K562 (cell line): ENCODE data around the gene UBXN1. TPM values are rescaled to one million over a fixed set of nuclear protein-coding genes. Genes with fewer than 3 reads are reported as not detected.

Experiments
- DACH1 ChIP-seq: fragments of 450-650 bp; IDR thresholded peaks from 2 replicates; pipeline ENCODE4 v1.6.1; 2018; ENCODE audit not compliant: partially characterized antibody
- GTF2E2 ChIP-seq: fragments of 200-800 bp; sonication (Bioruptor generic); IDR thresholded peaks from 2 replicates; pipeline ENCODE4 v1.6.1; 2016; ENCODE audit warnings: missing genetic modification characterization, missing compliant biosample characterization
- HCFC1 ChIP-seq: IDR thresholded peaks from 2 replicates; pipeline ENCODE4 v1.6.1; 2012; ENCODE audit warnings: low read depth, low read length, improper control_type of control experiment
- POLR2A ChIP-seq: fragments of 450-650 bp; conservative IDR thresholded peaks from 2 replicates; pipeline ENCODE4 v1.6.1; 2016
- POLR2H ChIP-seq: IDR thresholded peaks from 2 replicates; pipeline ENCODE4 v1.6.1; 2016; ENCODE audit warnings: missing genetic modification characterization, low read depth, mild to moderate bottlenecking, control low read depth, missing compliant biosample characterization, moderate library complexity
- RB1 ChIP-seq: fragments of 450-650 bp; IDR thresholded peaks from 2 replicates; pipeline ENCODE4 v1.6.1; 2017; ENCODE audit warnings: low read depth, mild to moderate bottlenecking
- SMAD3 ChIP-seq: fragments of 450-650 bp; formaldehyde crosslinking; conservative IDR thresholded peaks from 2 replicates; pipeline ENCODE4 v1.4.0; 2020; ENCODE audit warnings: mild to moderate bottlenecking
- TAF9B ChIP-seq: fragments of 450-650 bp; IDR thresholded peaks from 2 replicates; pipeline ENCODE4 v1.6.1; 2018; ENCODE audit warnings: mild to moderate bottlenecking; ENCODE audit not compliant: partially characterized antibody
- ZNF124 ChIP-seq: sonication (generic); formaldehyde crosslinking; IDR thresholded peaks from 2 replicates; pipeline ENCODE4 v1.8.1; 2022; ENCODE audit warnings: missing genetic modification reagents
- polyA plus RNA-seq, 8 experiments: library from polyadenylated mRNA; depleted of rRNA in 4 of 8; stranded (reverse) in 5 of 8; unstranded in 3 of 8; fragments of >200 nt; fragmentation: Nextera tagmentation in 2 of 8; fragmentation: Illumina TruSeq in 1 of 8; extraction: Ambion mirVana in 2 of 8; extraction: Trizol in 1 of 8; gene quantifications; 2 replicates each; pipeline versions ENCODE4 v1.2.1 to v1.2.3, GENCODE V29; 2011 to 2014; ENCODE audit warnings: inconsistent platforms in 1 of 8, missing spikeins in 1 of 8
- total RNA-seq, 7 experiments: library from RNA; depleted of rRNA in 6 of 7; stranded (reverse); fragments of >200 nt in 6 of 7; fragmentation: Illumina TruSeq in 2 of 7; extraction: Trizol in 2 of 7; gene quantifications; 2 replicates each; pipeline versions ENCODE4 v1.2.1 to v1.2.3, GENCODE V29; 2011 to 2021; ENCODE audit warnings: low replicate concordance in 1 of 7
- TF ChIP-seq, protein P1 (sequence below), 2 experiments: fragments of 200-800 bp in 1 of 2; sonication (Bioruptor generic) in 1 of 2; sonication (generic) in 1 of 2; formaldehyde crosslinking in 1 of 2; IDR thresholded peaks in 1 of 2; conservative IDR thresholded peaks in 1 of 2; 2 replicates each; pipeline versions ENCODE4 v1.5.0 to v1.6.1; 2016 to 2020; ENCODE audit warnings: missing compliant biosample characterization in 1 of 2, missing genetic modification characterization in 1 of 2, missing genetic modification reagents in 1 of 2
- TF ChIP-seq, protein P2 (sequence below): fragments of 250-450 bp; sonication (Bioruptor Pico); IDR thresholded peaks from 2 replicates; pipeline ENCODE4 v1.4.0; 2020; ENCODE audit warnings: borderline replicate concordance
- TF ChIP-seq, protein P3 (sequence below), 2 experiments: fragments of 450-650 bp; formaldehyde crosslinking in 1 of 2; IDR thresholded peaks; 2 replicates each; pipeline versions ENCODE4 v1.4.0 to v1.6.1; 2014 to 2020; ENCODE audit warnings: mild to moderate bottlenecking in 2 of 2, borderline replicate concordance in 1 of 2, low read depth in 1 of 2
- TF ChIP-seq, protein P4 (sequence below): sonication (generic); formaldehyde crosslinking; IDR thresholded peaks from 2 replicates; pipeline ENCODE4 v1.8.0; 2022; ENCODE audit warnings: missing genetic modification reagents, mild to moderate bottlenecking, borderline replicate concordance

The UBXN1 gene
- total and polyA plus RNA-seq, 9 of the 15 experiments (the other 6 are each of a cell fraction or from before 2014, with no cell fraction given) = 4.8 to 263 (median 99.7) TPM

DNA sequence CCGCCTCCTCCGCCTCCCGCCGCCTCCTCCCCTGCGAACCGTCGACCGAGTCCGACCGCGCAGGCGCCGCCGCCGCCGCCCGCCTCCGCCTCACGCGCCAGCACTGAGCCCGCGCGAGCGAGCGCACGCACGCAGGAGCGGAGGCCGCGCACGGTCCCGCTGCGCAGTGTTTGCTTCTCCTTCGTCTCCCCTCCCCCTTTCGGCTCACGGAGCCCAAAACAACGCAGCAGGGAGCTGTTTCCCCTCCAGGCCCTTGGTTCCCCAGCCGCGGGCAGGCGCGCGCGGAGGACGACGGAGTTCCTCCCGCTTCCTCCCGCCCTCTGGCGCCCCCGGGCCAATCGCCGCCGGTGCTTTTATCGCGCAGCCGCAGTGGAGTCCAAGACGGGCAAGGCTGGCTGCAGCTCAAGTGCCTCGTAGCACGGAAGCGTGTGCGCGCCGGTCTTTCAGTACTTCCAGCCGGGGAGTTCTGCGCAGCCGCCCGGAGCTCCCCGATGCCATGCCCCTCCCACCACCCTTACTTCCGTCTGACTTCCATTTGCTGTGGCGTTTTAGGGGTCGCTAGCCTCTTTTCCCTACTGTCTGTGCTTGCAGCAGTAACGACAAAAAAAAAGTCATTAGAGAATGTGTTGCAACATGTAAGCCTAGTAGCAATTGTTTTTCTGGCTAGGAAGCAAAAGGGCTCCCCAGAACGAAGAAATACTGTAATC is 48.4 kb upstream of the UBXN1 start, which contains the start of gene HNRNPUL2 (continued):
- TF ChIP-seq, protein P1, sequence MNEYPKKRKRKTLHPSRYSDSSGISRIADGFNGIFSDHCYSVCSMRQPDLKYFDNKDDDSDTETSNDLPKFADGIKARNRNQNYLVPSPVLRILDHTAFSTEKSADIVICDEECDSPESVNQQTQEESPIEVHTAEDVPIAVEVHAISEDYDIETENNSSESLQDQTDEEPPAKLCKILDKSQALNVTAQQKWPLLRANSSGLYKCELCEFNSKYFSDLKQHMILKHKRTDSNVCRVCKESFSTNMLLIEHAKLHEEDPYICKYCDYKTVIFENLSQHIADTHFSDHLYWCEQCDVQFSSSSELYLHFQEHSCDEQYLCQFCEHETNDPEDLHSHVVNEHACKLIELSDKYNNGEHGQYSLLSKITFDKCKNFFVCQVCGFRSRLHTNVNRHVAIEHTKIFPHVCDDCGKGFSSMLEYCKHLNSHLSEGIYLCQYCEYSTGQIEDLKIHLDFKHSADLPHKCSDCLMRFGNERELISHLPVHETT (CRISPR knock-in tag; conservative IDR thresholded peaks at IDR 0.05 in 1 of 2, IDR thresholded peaks at IDR 0.05 in 1 of 2) = peak in 1 of 2 experiments; percentile 93; a peak in 2 of 4 replicates
- TF ChIP-seq TAF9B (peak; percentile 33), HCFC1 (peak; percentile 33), SMAD3 (CRISPR knock-in tag) (no peak), POLR2H (peak; percentile 91), RB1 (peak; percentile 96), GTF2E2 (peak; percentile 81; the same call in 1 of the 2 replicates), DACH1 (no peak), ZNF124 (CRISPR knock-in tag) (no peak), POLR2A (peak; percentile 95)
- TF ChIP-seq, protein P2, sequence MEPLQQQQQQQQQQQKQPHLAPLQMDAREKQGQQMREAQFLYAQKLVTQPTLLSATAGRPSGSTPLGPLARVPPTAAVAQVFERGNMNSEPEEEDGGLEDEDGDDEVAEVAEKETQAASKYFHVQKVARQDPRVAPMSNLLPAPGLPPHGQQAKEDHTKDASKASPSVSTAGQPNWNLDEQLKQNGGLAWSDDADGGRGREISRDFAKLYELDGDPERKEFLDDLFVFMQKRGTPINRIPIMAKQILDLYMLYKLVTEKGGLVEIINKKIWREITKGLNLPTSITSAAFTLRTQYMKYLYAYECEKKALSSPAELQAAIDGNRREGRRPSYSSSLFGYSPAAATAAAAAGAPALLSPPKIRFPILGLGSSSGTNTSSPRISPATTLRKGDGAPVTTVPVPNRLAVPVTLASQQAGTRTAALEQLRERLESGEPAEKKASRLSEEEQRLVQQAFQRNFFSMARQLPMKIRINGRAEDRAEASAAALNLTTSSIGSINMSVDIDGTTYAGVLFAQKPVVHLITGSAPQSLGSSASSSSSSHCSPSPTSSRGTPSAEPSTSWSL (CRISPR knock-in tag) = 0 out of 2 replicates have a peak, but pooled peaks have one; percentile 34
- TF ChIP-seq, protein P3, sequence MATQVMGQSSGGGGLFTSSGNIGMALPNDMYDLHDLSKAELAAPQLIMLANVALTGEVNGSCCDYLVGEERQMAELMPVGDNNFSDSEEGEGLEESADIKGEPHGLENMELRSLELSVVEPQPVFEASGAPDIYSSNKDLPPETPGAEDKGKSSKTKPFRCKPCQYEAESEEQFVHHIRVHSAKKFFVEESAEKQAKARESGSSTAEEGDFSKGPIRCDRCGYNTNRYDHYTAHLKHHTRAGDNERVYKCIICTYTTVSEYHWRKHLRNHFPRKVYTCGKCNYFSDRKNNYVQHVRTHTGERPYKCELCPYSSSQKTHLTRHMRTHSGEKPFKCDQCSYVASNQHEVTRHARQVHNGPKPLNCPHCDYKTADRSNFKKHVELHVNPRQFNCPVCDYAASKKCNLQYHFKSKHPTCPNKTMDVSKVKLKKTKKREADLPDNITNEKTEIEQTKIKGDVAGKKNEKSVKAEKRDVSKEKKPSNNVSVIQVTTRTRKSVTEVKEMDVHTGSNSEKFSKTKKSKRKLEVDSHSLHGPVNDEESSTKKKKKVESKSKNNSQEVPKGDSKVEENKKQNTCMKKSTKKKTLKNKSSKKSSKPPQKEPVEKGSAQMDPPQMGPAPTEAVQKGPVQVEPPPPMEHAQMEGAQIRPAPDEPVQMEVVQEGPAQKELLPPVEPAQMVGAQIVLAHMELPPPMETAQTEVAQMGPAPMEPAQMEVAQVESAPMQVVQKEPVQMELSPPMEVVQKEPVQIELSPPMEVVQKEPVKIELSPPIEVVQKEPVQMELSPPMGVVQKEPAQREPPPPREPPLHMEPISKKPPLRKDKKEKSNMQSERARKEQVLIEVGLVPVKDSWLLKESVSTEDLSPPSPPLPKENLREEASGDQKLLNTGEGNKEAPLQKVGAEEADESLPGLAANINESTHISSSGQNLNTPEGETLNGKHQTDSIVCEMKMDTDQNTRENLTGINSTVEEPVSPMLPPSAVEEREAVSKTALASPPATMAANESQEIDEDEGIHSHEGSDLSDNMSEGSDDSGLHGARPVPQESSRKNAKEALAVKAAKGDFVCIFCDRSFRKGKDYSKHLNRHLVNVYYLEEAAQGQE (IDR thresholded peaks at IDR 0.05; ENCODE audit: borderline replicate concordance) = no peak
- TF ChIP-seq, protein P3 (CRISPR knock-in tag; IDR thresholded peaks at IDR 0.05; ENCODE audit: low read depth) = peak; percentile 38; the same call in 1 of the 2 replicates
- TF ChIP-seq, protein P4, sequence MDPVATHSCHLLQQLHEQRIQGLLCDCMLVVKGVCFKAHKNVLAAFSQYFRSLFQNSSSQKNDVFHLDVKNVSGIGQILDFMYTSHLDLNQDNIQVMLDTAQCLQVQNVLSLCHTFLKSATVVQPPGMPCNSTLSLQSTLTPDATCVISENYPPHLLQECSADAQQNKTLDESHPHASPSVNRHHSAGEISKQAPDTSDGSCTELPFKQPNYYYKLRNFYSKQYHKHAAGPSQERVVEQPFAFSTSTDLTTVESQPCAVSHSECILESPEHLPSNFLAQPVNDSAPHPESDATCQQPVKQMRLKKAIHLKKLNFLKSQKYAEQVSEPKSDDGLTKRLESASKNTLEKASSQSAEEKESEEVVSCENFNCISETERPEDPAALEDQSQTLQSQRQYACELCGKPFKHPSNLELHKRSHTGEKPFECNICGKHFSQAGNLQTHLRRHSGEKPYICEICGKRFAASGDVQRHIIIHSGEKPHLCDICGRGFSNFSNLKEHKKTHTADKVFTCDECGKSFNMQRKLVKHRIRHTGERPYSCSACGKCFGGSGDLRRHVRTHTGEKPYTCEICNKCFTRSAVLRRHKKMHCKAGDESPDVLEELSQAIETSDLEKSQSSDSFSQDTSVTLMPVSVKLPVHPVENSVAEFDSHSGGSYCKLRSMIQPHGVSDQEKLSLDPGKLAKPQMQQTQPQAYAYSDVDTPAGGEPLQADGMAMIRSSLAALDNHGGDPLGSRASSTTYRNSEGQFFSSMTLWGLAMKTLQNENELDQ (CRISPR knock-in tag) = no peak
